ENCODE measurements around the gene CALCB. TPM values are rescaled to one million over a fixed set of nuclear protein-coding genes. Genes with fewer than 3 reads are reported as not detected.

Gene CALCB
- total RNA-seq, 1 donor from 2014 or later: 2.4 TPM

- no peak overlapping the region for H3K4me3 ChIP-seq (ENCODE audit: low read depth, low read length)
- H3K36me3 ChIP-seq (ENCODE audit: control insufficient read depth, insufficient read depth, low read length): no peaks in the 10 kb centered on the region
- no peak for TF ChIP-seq CTCF (IDR thresholded peaks at IDR 0.05; ENCODE audit: insufficient read depth, low read length, poor library complexity, severe bottlenecking)
- no peaks in the 10 kb centered on the region for H3K27me3 ChIP-seq (ENCODE audit: control insufficient read depth, insufficient read depth, low read length)
- no peak for DNase-seq (ENCODE audit: low read depth)
Measured at GRCh38 chr11:15104166-15104565, 30.8 kb downstream of the CALCB start.

- peak; percentile 68 for DNase-seq (ENCODE audit: low read depth)
- no peak overlapping the region for H3K4me3 ChIP-seq (ENCODE audit: low read depth, low read length)
- no peak for TF ChIP-seq CTCF (IDR thresholded peaks at IDR 0.05; ENCODE audit: insufficient read depth, low read length, poor library complexity, severe bottlenecking)
Measured at GRCh38 chr11:15106201-15106965, 33.0 kb downstream of the CALCB start.

GRCh38 chr11:15107730-15108515 lies 34.5 kb downstream of the CALCB start:
- no peak for TF ChIP-seq CTCF (IDR thresholded peaks at IDR 0.05; ENCODE audit: insufficient read depth, low read length, poor library complexity, severe bottlenecking)
- no peak overlapping the region for H3K4me3 ChIP-seq (ENCODE audit: low read depth, low read length)
- no peaks in the 10 kb centered on the region for H3K27me3 ChIP-seq (ENCODE audit: control insufficient read depth, insufficient read depth, low read length)
- no peak for DNase-seq (ENCODE audit: low read depth)
- no peaks in the 10 kb centered on the region for H3K36me3 ChIP-seq (ENCODE audit: control insufficient read depth, insufficient read depth, low read length)

More at GRCh38 chr11:15106201-15106965, 33.0 kb downstream of the CALCB start:
- no peaks in the 10 kb centered on the region for H3K36me3 ChIP-seq (ENCODE audit: control insufficient read depth, insufficient read depth, low read length)
- no peaks in the 10 kb centered on the region for H3K27me3 ChIP-seq (ENCODE audit: control insufficient read depth, insufficient read depth, low read length)

- Histone ChIP-seq H3K4me3 (ENCODE audit: low read depth, low read length) (no peak overlapping the region), H3K36me3 (ENCODE audit: control insufficient read depth, insufficient read depth, low read length) (no peaks in the 10 kb centered on the region), H3K27me3 (ENCODE audit: control insufficient read depth, insufficient read depth, low read length) (no peaks in the 10 kb centered on the region)
- no peak for DNase-seq (ENCODE audit: low read depth)
- TF ChIP-seq CTCF (IDR thresholded peaks at IDR 0.05; ENCODE audit: insufficient read depth, low read length, poor library complexity, severe bottlenecking): no peak
Measured at GRCh38 chr11:15108592-15109130, 35.3 kb downstream of the CALCB start.

GRCh38 chr11:15109602-15110001 lies 36.2 kb downstream of the CALCB start:
- no peak for DNase-seq (ENCODE audit: low read depth)
- no peaks in the 10 kb centered on the region for H3K36me3 ChIP-seq (ENCODE audit: control insufficient read depth, insufficient read depth, low read length)
- H3K4me3 ChIP-seq (ENCODE audit: low read depth, low read length): no peak overlapping the region
- TF ChIP-seq CTCF (IDR thresholded peaks at IDR 0.05; ENCODE audit: insufficient read depth, low read length, poor library complexity, severe bottlenecking): no peak
- H3K27me3 ChIP-seq (ENCODE audit: control insufficient read depth, insufficient read depth, low read length): no peaks in the 10 kb centered on the region
